ENCODE data around the gene ANKS1B.
"Not testable (repeated sequence)": the region's sequence is repeated elsewhere in the genome, so short reads cannot be mapped to it uniquely, and the experiment has no call there.

Gene ANKS1B

GRCh38 chr12:98757455-98757854, 1227.3 kb downstream of the ANKS1B start:
- no peak for TF ChIP-seq CTCF (IDR thresholded peaks at IDR 0.05; ENCODE audit: control extremely low read depth, extremely low read depth, low read depth, missing control alignments)
- ChIA-PET CTCF (interaction anchor here (1.4 to 2.6 kb wide), 2 partner anchors 11 to 26 kb away, joined by 3 to 9 read pairs; no protein-coding TSS in a partner anchor), POLR2A (no interaction called here)
- no peak for DNase-seq (ENCODE audit: extremely low spot score)

- CTCF ChIA-PET; POLR2A ChIA-PET; DNase-seq (ENCODE audit: extremely low spot score): not testable (repeated sequence)
Measured at GRCh38 chr12:98755855-98756254, 1228.9 kb downstream of the ANKS1B start.

GRCh38 chr12:98754095-98754494, 1230.6 kb downstream of the ANKS1B start:
- CTCF ChIA-PET = interaction anchor here (1.0 to 4.8 kb wide), 2 partner anchors 13 to 16 kb away, joined by 4 to 33 read pairs; no protein-coding TSS in a partner anchor
- peak; percentile 86 for DNase-seq (ENCODE audit: extremely low spot score)
- POLR2A ChIA-PET = interaction anchor here (1.2 kb wide), 1 partner anchor 12 kb away, joined by 3 read pairs; no protein-coding TSS in a partner anchor
- TF ChIP-seq CTCF (IDR thresholded peaks at IDR 0.05; ENCODE audit: control extremely low read depth, extremely low read depth, low read depth, missing control alignments) = no peak

GRCh38 chr12:98752726-98753125, 1232.0 kb downstream of the ANKS1B start:
- ChIA-PET POLR2A (no interaction called here), CTCF (interaction anchor here (0.9 to 4.8 kb wide), 2 partner anchors 11 to 17 kb away, joined by 6 to 33 read pairs; no protein-coding TSS in a partner anchor)
- no peak for TF ChIP-seq CTCF (IDR thresholded peaks at IDR 0.05; ENCODE audit: control extremely low read depth, extremely low read depth, low read depth, missing control alignments)
- DNase-seq (ENCODE audit: extremely low spot score) = no peak

- ChIA-PET CTCF (interaction anchor here (0.8 to 4.8 kb wide), 4 partner anchors 10 to 21 kb away, joined by 3 to 33 read pairs (median 4); no protein-coding TSS in a partner anchor), POLR2A (no interaction called here)
- TF ChIP-seq CTCF (IDR thresholded peaks at IDR 0.05; ENCODE audit: control extremely low read depth, extremely low read depth, low read depth, missing control alignments) = no peak
- DNase-seq (ENCODE audit: extremely low spot score) = no peak
Measured at GRCh38 chr12:98751580-98752115, 1233.1 kb downstream of the ANKS1B start.

GRCh38 chr12:98750511-98750910, 1234.2 kb downstream of the ANKS1B start:
- ChIA-PET CTCF (interaction anchor here (1.0 to 4.8 kb wide), 2 partner anchors 9 to 19 kb away, joined by 3 to 33 read pairs; no protein-coding TSS in a partner anchor), POLR2A (no interaction called here)
- no peak for DNase-seq (ENCODE audit: extremely low spot score)
- no peak for TF ChIP-seq CTCF (IDR thresholded peaks at IDR 0.05; ENCODE audit: control extremely low read depth, extremely low read depth, low read depth, missing control alignments)

- CTCF ChIA-PET = no interaction called here
- POLR2A ChIA-PET = no interaction called here
Measured at GRCh38 chr12:98748463-98748862, 1236.3 kb downstream of the ANKS1B start.

More at GRCh38 chr12:98748463-98748862, 1236.3 kb downstream of the ANKS1B start:
- TF ChIP-seq CTCF (IDR thresholded peaks at IDR 0.05; ENCODE audit: control extremely low read depth, extremely low read depth, low read depth, missing control alignments) = no peak
- no peak for DNase-seq (ENCODE audit: extremely low spot score)

Measured in GM10248 (cell line).